GM15510 (cell line): Measurements from ENCODE around the gene SPATS2L.

Experiments used
- POLR2A ChIP-seq: IDR thresholded peaks from 3 replicates; pipeline ENCODE4 v1.6.1; 2011; ENCODE audit warnings: borderline replicate concordance; ENCODE audit not compliant: insufficient read length; ENCODE audit errors: extremely low read depth

The SPATS2L gene

DNA sequence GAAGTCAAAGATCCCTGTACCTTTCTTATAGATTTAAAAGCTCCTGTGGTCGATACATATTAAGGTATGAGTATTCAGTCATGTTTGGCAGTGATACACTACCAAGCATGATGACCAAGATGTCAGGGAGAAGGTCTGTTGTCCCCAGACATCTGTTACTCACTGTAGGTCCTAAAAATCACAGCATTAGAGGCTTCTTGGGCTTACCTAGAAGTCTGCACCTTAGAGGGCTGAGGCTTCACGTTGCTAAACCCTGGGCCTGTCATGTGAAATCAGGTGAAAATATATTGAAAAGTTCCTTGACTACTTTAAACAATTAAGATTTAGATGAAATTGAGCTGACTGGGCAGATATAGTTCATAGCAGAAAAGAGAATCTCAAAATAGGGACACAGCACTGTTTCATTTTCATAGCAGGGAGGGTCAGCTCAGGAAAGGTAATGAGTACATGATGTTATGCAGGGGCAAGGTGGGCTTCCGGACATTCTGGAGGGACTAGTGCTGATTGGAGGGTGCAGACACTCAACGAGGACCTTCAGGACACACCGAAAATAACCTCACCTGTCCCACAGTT, 78.7 kb downstream of the SPATS2L start:
- TF ChIP-seq POLR2A: no peak

DNA sequence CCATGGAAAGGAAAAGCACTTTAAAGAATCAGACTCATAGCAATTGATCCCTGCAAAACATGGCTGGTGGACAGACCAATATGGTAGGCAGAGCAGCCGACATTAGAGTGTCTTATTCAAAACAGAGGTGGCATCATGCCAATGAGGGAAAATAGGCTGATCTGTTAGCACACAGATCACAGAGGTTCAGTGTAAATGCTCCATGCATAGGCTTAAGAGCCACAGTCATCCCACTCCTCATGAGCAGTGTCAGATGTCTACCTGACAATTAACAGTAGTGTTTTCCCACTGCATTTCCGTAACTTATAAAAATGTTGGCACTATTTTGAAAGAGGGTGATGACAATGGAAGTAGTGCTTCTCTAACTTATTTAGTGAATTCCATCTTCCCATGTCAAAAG, 86.7 kb downstream of the SPATS2L start:
- no peak for TF ChIP-seq POLR2A

DNA sequence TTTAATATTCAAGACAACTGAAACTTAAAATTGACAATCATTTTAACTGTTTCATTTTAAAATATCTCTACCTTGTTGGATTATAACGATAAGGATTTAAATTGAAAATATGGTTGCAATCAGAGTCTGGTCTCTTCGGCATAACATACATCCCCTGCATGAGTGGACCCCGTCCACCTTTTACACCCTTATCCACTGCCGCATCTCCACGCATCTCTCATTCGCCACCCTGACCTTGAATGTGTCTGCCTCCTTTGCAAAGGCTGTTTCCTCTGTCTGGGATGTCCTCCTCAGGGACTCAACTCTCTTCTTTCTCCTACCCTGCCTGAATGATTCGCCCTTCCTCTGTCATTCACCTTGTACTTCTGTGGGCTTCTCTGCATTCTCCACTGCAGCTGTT, 87.6 kb downstream of the SPATS2L start:
- no peak for TF ChIP-seq POLR2A

DNA sequence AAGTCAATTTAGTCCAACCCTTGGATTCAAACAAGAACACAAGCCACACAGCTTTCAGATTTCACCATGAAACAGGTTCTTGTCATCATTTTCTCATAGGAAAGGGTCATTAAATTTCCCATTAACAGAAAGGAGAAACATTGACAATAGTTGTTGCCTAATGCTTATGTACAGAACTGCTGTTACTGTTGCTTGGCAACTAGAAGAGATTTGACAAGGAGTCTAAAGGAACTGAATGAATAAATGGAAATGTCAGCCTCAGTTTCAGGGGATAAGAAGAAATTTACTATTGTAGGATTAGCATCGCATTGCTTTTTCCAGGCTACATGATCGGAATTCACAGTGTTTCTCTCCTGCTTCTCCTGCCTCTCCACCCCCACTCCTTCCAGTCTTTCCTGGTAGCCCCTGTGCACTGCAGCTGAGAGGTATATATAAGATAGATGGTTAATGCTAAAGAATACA, 90.3 kb downstream of the SPATS2L start:
- TF ChIP-seq POLR2A: no peak

DNA sequence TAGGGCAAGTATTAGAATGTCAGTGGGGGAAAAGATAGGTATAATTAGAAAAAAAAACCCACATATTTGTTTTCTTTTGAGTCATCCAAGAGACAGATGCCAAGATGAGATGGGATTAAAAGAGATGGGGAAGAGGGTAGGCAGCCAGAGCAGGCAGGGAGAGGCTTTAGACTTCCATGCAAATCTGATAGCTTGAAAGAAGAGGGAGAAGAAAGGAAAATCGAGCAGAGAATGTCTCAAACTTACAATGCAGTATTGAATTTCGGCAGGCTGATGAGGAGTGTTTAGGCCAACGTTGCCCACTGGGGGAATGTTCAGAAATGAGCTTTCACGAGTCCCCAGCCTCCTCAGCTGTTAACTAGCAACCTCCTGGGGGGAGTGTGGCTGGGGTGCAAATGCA, 91.3 kb downstream of the SPATS2L start:
- TF ChIP-seq POLR2A: no peak

DNA sequence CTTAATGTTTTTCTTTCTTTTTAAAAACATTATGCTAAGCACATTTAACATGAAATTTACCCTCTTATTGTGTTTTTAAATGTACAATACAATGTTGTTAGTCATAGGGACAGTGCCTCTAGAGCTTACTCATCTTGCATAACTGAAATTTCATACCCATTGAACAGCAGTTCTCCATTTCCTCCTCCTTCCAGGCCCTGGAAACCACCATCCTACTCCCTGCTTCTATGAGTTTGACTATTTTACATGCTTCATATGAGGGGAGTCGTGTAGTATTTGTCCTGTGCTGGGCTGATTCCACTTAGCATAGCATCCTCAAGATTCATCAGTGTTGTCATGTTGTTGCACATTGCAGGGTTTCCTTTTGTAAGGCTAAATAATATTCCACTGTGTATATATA, 92.6 kb downstream of the SPATS2L start:
- no peak for TF ChIP-seq POLR2A

DNA sequence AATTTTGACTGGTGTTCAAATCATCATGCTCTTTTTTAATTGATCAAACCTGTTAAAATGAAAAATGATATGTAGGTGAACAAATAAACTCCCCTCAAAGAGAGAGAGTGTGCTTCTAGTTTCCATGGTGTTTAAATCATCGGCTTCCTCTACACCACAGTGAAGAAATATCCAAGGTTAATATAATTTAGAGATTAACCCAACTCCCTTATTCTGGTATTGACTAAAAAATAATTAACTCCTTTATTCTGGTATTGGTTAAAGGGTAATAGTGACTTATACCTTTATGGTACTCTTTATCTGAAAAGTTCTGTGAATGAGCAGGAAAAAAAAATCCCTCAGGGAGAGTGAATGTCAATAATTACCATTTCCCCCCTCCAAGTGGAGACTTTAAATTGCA, 93.1 kb downstream of the SPATS2L start:
- no peak for TF ChIP-seq POLR2A

DNA sequence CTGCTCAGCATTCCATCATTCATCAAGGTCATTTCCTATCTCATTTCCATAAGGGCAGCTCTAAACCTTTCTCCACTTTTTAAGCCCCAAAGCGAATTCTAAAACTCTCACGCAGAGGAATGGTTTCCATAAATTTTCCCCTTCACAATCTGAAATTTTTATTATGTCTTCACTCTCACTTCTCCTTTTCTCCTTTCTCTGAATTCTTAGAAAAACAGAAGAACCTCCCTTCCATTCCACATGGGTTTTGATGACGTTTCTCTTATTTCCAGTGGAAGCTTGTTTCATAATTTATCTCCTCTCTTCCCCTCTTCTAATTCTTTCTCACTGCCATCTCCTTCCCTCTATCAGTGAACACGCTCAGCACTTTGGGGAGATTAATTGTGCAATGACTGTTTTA, 97.3 kb downstream of the SPATS2L start:
- no peak for TF ChIP-seq POLR2A

DNA sequence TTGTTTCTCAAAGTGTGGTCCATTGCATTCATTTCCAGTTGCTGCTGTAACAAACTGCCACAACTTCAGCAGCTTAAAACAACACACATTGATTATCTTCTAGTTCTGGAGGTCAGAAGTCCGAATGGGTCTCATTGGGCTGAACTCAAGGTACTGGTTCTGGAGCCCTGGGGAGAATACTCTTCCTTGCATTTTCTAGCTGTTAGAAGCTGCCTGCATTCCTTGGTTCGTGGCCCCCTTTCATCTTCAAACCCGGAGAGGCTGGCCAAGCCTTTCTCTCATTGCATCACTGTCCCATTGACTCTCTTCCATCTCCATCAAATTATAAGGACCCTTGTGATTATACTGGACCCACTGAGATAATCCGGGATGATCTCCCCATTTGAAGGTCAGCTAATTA, 98.1 kb downstream of the SPATS2L start:
- TF ChIP-seq POLR2A: no peak

DNA sequence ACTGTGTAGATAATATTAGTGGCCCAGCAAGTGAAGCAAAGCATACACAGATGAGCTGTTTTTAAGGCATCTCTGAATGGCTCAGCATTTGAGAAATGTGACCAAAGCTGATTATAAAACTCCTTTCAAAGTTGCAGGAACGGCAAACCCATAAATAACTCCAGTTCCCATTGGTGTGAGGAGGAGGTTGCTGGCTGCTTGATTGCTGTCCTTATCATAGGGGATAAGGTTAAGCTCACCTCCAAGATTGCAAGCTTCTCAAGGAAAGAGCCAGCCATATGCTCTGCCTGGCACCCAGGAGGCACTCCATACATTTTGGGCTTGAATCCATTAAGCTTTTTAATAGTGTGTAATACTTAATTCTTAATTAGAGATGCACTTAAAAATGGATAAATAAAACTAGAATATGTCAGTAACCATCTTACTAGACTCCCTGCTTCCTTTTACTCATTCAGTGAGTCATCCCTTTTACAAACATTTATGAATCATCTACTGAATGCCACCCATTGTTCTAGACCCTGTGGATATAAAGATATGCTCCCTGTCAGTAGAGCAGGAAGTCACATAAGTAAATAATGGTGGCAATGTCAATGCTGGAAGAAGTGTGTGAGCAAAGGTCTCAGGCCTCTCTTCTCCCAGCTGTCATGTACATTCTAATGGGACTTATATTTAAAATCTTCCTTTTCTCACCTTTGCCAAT, 99.3 kb downstream of the SPATS2L start:
- TF ChIP-seq POLR2A: no peak

DNA sequence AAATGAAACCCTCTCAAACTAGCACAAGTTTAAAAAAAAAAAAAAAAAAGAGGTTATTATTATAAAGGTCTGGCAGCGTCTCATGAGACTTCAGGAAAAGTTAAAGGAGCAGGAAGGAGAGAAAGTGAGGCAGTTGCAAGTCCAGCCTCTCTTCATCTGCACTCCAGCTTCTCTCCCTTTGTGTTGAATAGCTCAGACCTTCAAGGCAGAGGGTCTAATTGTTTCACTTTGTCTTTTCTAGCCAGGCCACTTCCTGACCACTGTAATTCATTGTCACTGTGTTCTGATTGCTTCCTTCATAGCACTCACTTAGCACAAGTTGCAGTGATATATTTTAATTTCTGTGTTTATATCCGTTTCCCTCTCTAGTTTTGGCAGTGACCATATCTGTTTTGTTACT, 99.9 kb downstream of the SPATS2L start:
- no peak for TF ChIP-seq POLR2A

DNA sequence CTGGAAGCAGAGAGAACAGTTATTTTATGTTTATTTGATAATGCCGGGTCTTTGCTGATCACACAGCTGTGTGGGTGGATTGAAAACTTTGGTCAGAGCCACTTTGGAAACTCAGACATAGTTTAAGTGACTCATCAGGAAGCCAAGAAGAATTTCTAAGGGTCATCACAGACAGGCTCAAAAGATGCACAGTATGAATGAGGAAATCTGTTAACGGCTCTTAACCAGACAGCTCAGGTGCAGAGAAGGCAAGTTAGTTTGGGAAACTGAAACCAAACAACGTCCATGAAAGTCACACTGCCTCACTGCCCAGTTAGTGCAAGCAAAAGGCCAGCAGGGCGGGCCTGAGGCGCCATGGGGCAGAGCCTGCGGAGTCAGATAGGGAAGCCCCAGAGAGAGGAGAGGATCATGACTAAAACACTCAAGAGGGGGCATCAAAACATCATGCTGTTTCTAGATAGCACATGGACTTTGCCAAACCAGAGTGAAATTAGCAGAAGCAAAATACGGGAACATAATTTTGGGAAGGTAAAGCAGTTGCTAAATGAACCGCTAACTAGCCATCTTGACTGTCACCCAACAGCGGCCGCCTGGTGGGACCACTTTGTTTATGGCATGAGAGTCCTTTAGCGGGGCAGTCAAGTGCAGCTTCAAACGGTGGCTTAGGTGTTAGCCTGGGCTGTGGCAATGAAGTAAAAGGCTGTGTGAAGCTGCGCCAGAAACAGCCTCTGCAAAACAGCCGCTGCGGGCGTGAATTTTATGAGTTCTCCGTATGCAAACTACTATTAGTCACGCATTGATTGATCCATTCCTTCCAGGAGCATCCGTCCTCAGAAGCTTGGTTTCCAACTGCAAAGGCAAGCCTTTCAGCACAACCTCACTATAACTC, 102.2 kb downstream of the SPATS2L start:
- no peak for TF ChIP-seq POLR2A

DNA sequence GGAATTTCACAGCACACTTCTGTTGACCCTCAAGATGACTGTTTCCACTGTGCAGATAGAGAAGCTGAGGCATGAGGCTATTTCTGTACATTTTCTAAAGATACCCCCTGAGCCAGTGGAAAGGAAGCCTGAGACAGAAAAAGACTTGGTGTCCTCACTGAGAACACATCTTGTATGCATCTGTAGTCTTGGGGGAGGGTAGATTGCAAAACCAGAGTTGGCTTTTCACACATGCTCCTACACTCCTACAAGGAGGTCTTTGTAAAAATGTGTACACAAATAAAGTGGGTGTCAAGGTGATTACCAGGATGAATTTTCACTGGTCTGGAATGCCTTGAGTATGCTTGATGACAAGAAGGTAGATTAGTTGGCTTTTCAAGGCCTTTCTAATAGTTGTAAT, 105.3 kb downstream of the SPATS2L start:
- no peak for TF ChIP-seq POLR2A

DNA sequence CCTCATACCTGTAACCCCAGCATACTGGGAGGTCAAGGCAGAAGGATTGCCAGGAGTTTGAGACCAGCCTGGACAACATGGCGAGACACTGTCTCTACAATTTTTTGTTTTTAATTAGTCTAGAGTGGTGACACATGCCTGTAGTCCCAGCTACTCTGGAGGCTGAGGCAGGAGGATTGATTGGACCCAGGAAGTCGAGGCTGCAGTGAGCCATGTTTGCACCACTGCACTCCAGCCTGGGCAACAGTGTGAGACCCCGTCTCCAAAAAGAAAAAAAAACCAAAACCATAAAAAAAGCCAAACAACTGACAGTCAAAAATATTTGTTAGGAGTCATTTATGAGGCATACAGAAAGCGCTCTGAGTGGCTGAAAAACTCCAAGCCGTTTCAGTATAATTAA, 107.9 kb downstream of the SPATS2L start:
- TF ChIP-seq POLR2A: no peak

DNA sequence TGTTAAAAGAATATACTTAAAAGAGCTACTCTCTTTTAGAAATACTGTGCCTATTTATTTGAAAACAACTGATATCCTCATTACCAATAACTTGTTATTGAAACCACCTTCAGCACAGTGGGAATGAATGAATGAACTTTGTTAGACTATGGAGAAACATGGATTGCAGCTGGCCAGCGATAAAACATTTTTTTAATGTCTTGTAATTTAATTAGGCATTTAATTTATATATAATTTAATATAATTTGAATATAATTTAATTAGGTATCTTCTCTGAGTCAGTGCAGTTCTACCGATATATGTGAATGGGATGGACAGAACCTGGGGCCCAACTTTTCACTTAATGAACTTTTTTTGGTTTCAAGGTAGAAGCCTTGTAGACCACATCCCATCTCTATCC, 109.0 kb downstream of the SPATS2L start:
- TF ChIP-seq POLR2A: no peak
